Left ventricle myocardium inferior (tissue), 1 donor: ENCODE data around the gene ATAD1. TPM values are rescaled to one million over a fixed set of nuclear protein-coding genes. Genes with fewer than 3 reads are reported as not detected.
"Not testable (repeated sequence)": the region's sequence is repeated elsewhere in the genome, so short reads cannot be mapped to it uniquely, and the experiment has no call there.

Experiments
- DNase-seq: peaks from one replicate; pipeline ENCODE4 v3.0.0-alpha.2; 2020
- H3K27ac ChIP-seq: fragments of 200-600 bp; replicated peaks from 2 replicates; pipeline ENCODE4 v1.8.0; 2021
- H3K27me3 ChIP-seq: fragments of 200-600 bp; 2 replicates; pipeline ENCODE4 v1.8.0; 2021; ENCODE audit warnings: low read depth
- H3K36me3 ChIP-seq: fragments of 200-600 bp; 2 replicates; pipeline ENCODE4 v1.8.0; 2021
- H3K4me1 ChIP-seq: fragments of 200-600 bp; 2 replicates; pipeline ENCODE4 v1.8.0; 2021
- H3K4me3 ChIP-seq: fragments of 200-600 bp; 2 replicates; pipeline ENCODE4 v1.8.0; 2021; ENCODE audit warnings: mild to moderate bottlenecking, moderate library complexity
- H3K9me3 ChIP-seq: fragments of 200-600 bp; replicated peaks from 2 replicates; pipeline ENCODE4 v1.8.0; 2021
- intact Hi-C: fragments of 100-400 bp; cut with micrococcal nuclease; formaldehyde crosslinking; loops from one replicate; pipeline ENCODE4 v1.11.0; 2022
- total RNA-seq: library from RNA; stranded (reverse); fragmentation: NEBNext Ultra II Directional; extraction: Animal tissue kit (Norgen Biotek cat#: 25700); gene quantifications from one replicate; pipeline ENCODE4 v1.2.1, GENCODE V29; 2021
- TF ChIP-seq, protein P1 (sequence below): fragments of 200-600 bp; IDR thresholded peaks from 2 replicates; pipeline ENCODE4 v1.8.0; 2021; ENCODE audit warnings: antibody characterized with exemption, mild to moderate bottlenecking, borderline replicate concordance
- donor health status: DM: no; HTN: yes; CAD: no; lungs with severe emphysema.

Gene ATAD1
- total RNA-seq, 1 donor from 2014 or later: 93.2 TPM

- intact Hi-C loops: no loop called here
- no peaks in the 10 kb centered on the region for H3K36me3 ChIP-seq
- no peaks in the 10 kb centered on the region for H3K27me3 ChIP-seq
- H3K27ac ChIP-seq: no peak overlapping the region
- no peaks in the 10 kb centered on the region for H3K9me3 ChIP-seq
- DNase-seq: no peak
- H3K4me3 ChIP-seq: no peak overlapping the region
- H3K4me1 ChIP-seq: no peaks in the 10 kb centered on the region
- TF ChIP-seq, protein P1, sequence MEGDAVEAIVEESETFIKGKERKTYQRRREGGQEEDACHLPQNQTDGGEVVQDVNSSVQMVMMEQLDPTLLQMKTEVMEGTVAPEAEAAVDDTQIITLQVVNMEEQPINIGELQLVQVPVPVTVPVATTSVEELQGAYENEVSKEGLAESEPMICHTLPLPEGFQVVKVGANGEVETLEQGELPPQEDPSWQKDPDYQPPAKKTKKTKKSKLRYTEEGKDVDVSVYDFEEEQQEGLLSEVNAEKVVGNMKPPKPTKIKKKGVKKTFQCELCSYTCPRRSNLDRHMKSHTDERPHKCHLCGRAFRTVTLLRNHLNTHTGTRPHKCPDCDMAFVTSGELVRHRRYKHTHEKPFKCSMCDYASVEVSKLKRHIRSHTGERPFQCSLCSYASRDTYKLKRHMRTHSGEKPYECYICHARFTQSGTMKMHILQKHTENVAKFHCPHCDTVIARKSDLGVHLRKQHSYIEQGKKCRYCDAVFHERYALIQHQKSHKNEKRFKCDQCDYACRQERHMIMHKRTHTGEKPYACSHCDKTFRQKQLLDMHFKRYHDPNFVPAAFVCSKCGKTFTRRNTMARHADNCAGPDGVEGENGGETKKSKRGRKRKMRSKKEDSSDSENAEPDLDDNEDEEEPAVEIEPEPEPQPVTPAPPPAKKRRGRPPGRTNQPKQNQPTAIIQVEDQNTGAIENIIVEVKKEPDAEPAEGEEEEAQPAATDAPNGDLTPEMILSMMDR: no peak
Measured at GRCh38 chr10:87838650-87839049, 20.6 kb upstream of the ATAD1 start.

- intact Hi-C loops: no loop called here
- DNase-seq: no peak
- Histone ChIP-seq H3K27ac (no peak overlapping the region), H3K4me3 (no peak overlapping the region), H3K4me1 (no peaks in the 10 kb centered on the region), H3K27me3 (no peaks in the 10 kb centered on the region), H3K36me3 (no peaks in the 10 kb centered on the region), H3K9me3 (no peaks in the 10 kb centered on the region)
- TF ChIP-seq, protein P1: no peak
Measured at GRCh38 chr10:87837445-87837844, 19.4 kb upstream of the ATAD1 start.

DNA sequence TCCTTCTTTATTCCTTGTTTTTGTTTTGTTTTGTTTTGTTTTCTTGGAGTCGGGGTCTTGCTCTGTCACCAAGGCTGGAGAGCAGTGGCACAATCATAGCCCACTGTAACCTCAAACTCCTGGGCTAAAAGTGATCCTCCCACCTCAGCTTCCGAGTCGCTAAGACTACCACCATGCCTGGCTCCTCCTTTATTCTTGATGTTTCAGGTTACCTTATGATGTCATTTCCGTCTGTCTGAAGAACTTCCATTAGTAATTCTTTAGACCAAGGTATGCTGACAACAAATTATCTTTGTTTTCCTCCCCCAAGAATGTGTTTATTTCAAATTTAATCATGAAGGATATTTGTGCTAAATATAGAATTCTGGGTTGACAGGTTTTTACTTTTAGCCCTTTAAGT is 18.1 kb upstream of the ATAD1 start:
- H3K9me3 ChIP-seq: no peaks in the 10 kb centered on the region
- no peak overlapping the region for H3K4me3 ChIP-seq
- intact Hi-C loops: no loop called here
- H3K27ac ChIP-seq: no peak overlapping the region
- no peaks in the 10 kb centered on the region for H3K4me1 ChIP-seq
- H3K36me3 ChIP-seq: no peaks in the 10 kb centered on the region
- DNase-seq: no peak
- no peaks in the 10 kb centered on the region for H3K27me3 ChIP-seq
- TF ChIP-seq, protein P1: no peak

DNA sequence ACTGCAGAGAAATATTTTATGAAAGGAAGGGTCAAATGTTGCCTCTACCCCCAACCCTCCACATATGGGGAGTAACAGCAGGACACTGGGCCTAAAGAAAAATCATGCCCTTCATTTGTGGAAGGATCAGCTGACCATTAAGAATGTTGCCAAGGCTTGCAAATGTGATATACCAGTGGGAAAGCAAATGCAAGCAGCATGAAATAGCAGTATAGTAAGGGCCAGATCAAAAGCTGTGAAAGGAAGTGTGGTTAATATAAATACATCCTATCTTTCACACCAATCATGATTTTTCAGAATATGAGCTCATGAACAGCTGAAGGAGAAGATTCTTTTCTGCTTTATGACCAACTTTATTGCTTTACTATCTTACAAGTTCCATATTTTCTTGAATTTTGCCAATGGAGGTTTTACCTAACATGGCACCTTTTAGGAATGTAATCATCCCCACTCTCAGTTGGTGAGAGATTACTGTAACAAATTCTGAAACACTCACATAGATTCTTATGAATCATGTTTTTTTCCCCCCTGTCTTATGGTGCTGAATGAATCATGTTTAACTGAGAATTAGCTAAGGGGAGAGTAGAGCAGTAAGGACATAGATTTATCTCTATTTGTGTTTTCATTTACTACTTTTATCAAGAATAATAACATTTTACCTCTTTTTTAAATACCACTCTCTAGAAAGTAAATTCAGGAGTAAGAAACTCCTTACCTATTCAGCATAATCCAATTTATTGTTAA is 12.1 kb upstream of the ATAD1 start:
- Histone ChIP-seq H3K4me3 (no peak overlapping the region), H3K27me3 (no peaks in the 10 kb centered on the region), H3K9me3 (no peaks in the 10 kb centered on the region), H3K36me3 (no peaks in the 10 kb centered on the region), H3K27ac (no peak overlapping the region), H3K4me1 (peaks cover 10% of the 10 kb centered on the region)
- TF ChIP-seq, protein P1: no peak
- intact Hi-C loops: no loop called here
- no peak for DNase-seq

- H3K36me3 ChIP-seq, H3K27ac ChIP-seq, H3K4me3 ChIP-seq, H3K4me1 ChIP-seq, H3K27me3 ChIP-seq, H3K9me3 ChIP-seq, DNase-seq, intact Hi-C loops: not testable (repeated sequence)
Measured at GRCh38 chr10:87829051-87829450, 11.0 kb upstream of the ATAD1 start.

DNA sequence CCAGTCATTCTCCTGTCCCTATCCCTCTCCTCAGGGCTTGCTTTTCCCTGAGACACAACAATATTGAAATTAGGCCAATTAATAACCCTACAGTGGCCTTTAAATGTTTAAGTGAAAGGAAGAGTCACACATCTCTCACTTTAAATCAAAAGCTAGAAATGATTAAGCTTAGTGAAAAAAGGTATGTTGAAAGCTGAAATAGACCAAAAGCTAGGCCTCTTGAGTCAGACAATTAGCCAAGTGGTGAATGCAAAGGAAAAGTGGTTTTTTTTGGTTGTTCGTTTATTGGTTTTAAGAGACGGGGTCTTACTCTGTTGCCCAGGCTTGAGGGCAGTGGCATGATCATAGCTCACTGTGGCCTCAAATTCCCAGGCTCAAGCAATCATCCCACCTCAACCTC is 9.7 kb upstream of the ATAD1 start:
- DNase-seq: no peak
- Histone ChIP-seq H3K36me3 (no peaks in the 10 kb centered on the region), H3K9me3 (no peaks in the 10 kb centered on the region), H3K27me3 (no peaks in the 10 kb centered on the region), H3K27ac (no peak overlapping the region), H3K4me3 (no peak overlapping the region), H3K4me1 (peaks cover 10% of the 10 kb centered on the region)
- TF ChIP-seq, protein P1: no peak
- intact Hi-C loops: no loop called here
